ENCODE measurements around the gene GCN1. TPM values are rescaled to one million over a fixed set of nuclear protein-coding genes. Genes with fewer than 3 reads are reported as not detected.
A peak's percentile ranks its signal among the peaks of the same experiment; 100 is the strongest.

GCN1 gene
- polyA plus RNA-seq, 1 donor (not counting 4 experiments of a cell fraction or from before 2014, with no cell fraction given), result 34.1 TPM

GRCh38 chr12:120230326-120230973 is 35.9 kb upstream of the GCN1 start:
- peaks cover 98% of the 10 kb centered on the region for H3K4me1 ChIP-seq (ENCODE audit: control insufficient read depth, extremely low read depth, insufficient read depth, low read length)
- no peaks in the 10 kb centered on the region for H3K9me3 ChIP-seq (ENCODE audit: control insufficient read depth, low read depth, low read length)
- dilution Hi-C loops (cut with MboI; ENCODE audit: extremely low pct_ligation_motif_present, low sequenced_read_pairs), result no loop called here
- H3K36me3 ChIP-seq (ENCODE audit: control insufficient read depth in 2 of 2, extremely low read depth in 1 of 2, insufficient read depth in 2 of 2, low read length in 2 of 2), result peaks cover 28 to 48% of the 10 kb centered on the region in 2 experiments
- no peak overlapping the region for H2AFZ ChIP-seq (ENCODE audit: control insufficient read depth, low read length)
- peak overlapping the region in 2 of 3 experiments; percentile 39 to 59 for H3K4me3 ChIP-seq (ENCODE audit: control insufficient read depth in 2 of 3, extremely low read depth in 1 of 3, insufficient read depth in 2 of 3, low read depth in 1 of 3, low read length in 3 of 3)
- TF ChIP-seq CTCF (optimal IDR thresholded peaks at IDR 0.05 in 1 of 3, IDR thresholded peaks at IDR 0.05 in 1 of 3, conservative IDR thresholded peaks at IDR 0.05 in 1 of 3; ENCODE audit: extremely low read depth in 1 of 3, insufficient read depth in 2 of 3, low read length in 3 of 3), result no peak
- no peak for TF ChIP-seq EZH2 (IDR thresholded peaks at IDR 0.05; ENCODE audit: low read length)
- DNase-seq (ENCODE audit: low read depth, low spot score) (no peak), FAIRE-seq (peak; percentile 29)
- H3K27ac ChIP-seq (ENCODE audit: control insufficient read depth, insufficient read depth, low read length), result peak overlapping the region; percentile 98
- H3K4me2 ChIP-seq (ENCODE audit: control insufficient read depth, extremely low read depth, insufficient read depth, low read depth, low read length), result peak overlapping the region; percentile 84
- peaks cover 85% of the 10 kb centered on the region for H3K79me2 ChIP-seq (ENCODE audit: control insufficient read depth, insufficient read depth, low read length)
- peaks cover 9% of the 10 kb centered on the region for H3K9me1 ChIP-seq (ENCODE audit: control insufficient read depth, extremely low read depth, insufficient read depth, low read length)
- peak overlapping the region; percentile 81 for H3K9ac ChIP-seq (ENCODE audit: control insufficient read depth, extremely low read depth, insufficient read depth, low read length)
- no peaks in the 10 kb centered on the region for H3K27me3 ChIP-seq (ENCODE audit: control insufficient read depth, extremely low read depth, insufficient read depth, low read length)
- H4K20me1 ChIP-seq (ENCODE audit: control insufficient read depth, extremely low read depth, insufficient read depth, low read length), result peaks cover 11% of the 10 kb centered on the region

- Histone ChIP-seq H4K20me1 (ENCODE audit: control insufficient read depth, extremely low read depth, insufficient read depth, low read length) (peaks cover 11% of the 10 kb centered on the region), H3K27ac (ENCODE audit: control insufficient read depth, insufficient read depth, low read length) (peak overlapping the region; percentile 98), H3K4me2 (ENCODE audit: control insufficient read depth, extremely low read depth, insufficient read depth, low read depth, low read length) (peak overlapping the region; percentile 84), H3K4me3 (ENCODE audit: control insufficient read depth in 2 of 3, extremely low read depth in 1 of 3, insufficient read depth in 2 of 3, low read depth in 1 of 3, low read length in 3 of 3) (peak overlapping the region in 2 of 3 experiments; percentile 42 to 59), H3K36me3 (ENCODE audit: control insufficient read depth in 2 of 2, extremely low read depth in 1 of 2, insufficient read depth in 2 of 2, low read length in 2 of 2) (peaks cover 25 to 47% of the 10 kb centered on the region in 2 experiments), H3K4me1 (ENCODE audit: control insufficient read depth, extremely low read depth, insufficient read depth, low read length) (peaks cover 98% of the 10 kb centered on the region), H3K9me3 (ENCODE audit: control insufficient read depth, low read depth, low read length) (no peaks in the 10 kb centered on the region), H3K9me1 (ENCODE audit: control insufficient read depth, extremely low read depth, insufficient read depth, low read length) (peaks cover 4% of the 10 kb centered on the region), H2AFZ (ENCODE audit: control insufficient read depth, low read length) (no peak overlapping the region), H3K79me2 (ENCODE audit: control insufficient read depth, insufficient read depth, low read length) (peaks cover 85% of the 10 kb centered on the region), H3K9ac (ENCODE audit: control insufficient read depth, extremely low read depth, insufficient read depth, low read length) (peak overlapping the region; percentile 81), H3K27me3 (ENCODE audit: control insufficient read depth, extremely low read depth, insufficient read depth, low read length) (no peaks in the 10 kb centered on the region)
- peak; percentile 95 for DNase-seq (ENCODE audit: low read depth, low spot score)
- dilution Hi-C loops (cut with MboI; ENCODE audit: extremely low pct_ligation_motif_present, low sequenced_read_pairs), result no loop called here
- TF ChIP-seq CTCF (optimal IDR thresholded peaks at IDR 0.05 in 1 of 3, IDR thresholded peaks at IDR 0.05 in 1 of 3, conservative IDR thresholded peaks at IDR 0.05 in 1 of 3; ENCODE audit: extremely low read depth in 1 of 3, insufficient read depth in 2 of 3, low read length in 3 of 3) (no peak), EZH2 (IDR thresholded peaks at IDR 0.05; ENCODE audit: low read length) (no peak)
- no peak for FAIRE-seq
Measured at GRCh38 chr12:120229487-120230325, 35.2 kb upstream of the GCN1 start.
